Smooth muscle cell (in vitro differentiated cells): ENCODE results near the gene TSKS. TPM values are rescaled to one million over a fixed set of nuclear protein-coding genes. Genes with fewer than 3 reads are reported as not detected.

Experiments
- DNase-seq: peaks from one replicate; lab custom pipeline; 2025; ENCODE audit not compliant: unreplicated experiment; lab: John Stamatoyannopoulos, UW
- H2AFZ ChIP-seq: fragments of 200-600 bp; sonication (generic); 2 replicates; pipeline ENCODE4 v1.6.0; 2016; ENCODE audit warnings: antibody characterized with exemption, low read depth, mild to moderate bottlenecking
- H3F3A ChIP-seq: fragments of 200-600 bp; sonication (generic); 2 replicates; pipeline ENCODE4 v1.6.0; 2017; ENCODE audit warnings: antibody characterized with exemption, low read depth
- H3K27ac ChIP-seq: fragments of 200-600 bp; sonication (generic); 2 replicates; pipeline ENCODE4 v1.5.1; 2016; ENCODE audit warnings: low read depth, mild to moderate bottlenecking
- H3K27me3 ChIP-seq: fragments of 200-600 bp; sonication (generic); 2 replicates; pipeline ENCODE4 v1.6.1; 2016; ENCODE audit warnings: low read depth, mild to moderate bottlenecking
- H3K36me3 ChIP-seq: fragments of 200-600 bp; sonication (generic); 2 replicates; pipeline ENCODE4 v1.5.1; 2016; ENCODE audit warnings: low read depth
- H3K4me1 ChIP-seq: fragments of 200-600 bp; sonication (generic); 2 replicates; pipeline ENCODE4 v1.5.1; 2016; ENCODE audit warnings: low read depth
- H3K4me2 ChIP-seq: fragments of 200-600 bp; sonication (generic); 2 replicates; pipeline ENCODE4 v1.6.0; 2016; ENCODE audit warnings: mild to moderate bottlenecking
- H3K4me3 ChIP-seq: fragments of 200-600 bp; sonication (generic); 2 replicates; pipeline ENCODE4 v1.5.1; 2016; ENCODE audit warnings: mild to moderate bottlenecking
- H3K79me2 ChIP-seq: fragments of 200-600 bp; sonication (generic); 2 replicates; pipeline ENCODE4 v1.6.0; 2016; ENCODE audit warnings: low read depth, mild to moderate bottlenecking
- H3K9ac ChIP-seq: fragments of 200-600 bp; sonication (generic); 2 replicates; pipeline ENCODE4 v1.6.0; 2016; ENCODE audit warnings: low read depth
- H3K9me3 ChIP-seq: fragments of 200-600 bp; sonication (generic); replicated peaks from 2 replicates; pipeline ENCODE4 v1.5.1; 2016; ENCODE audit warnings: low read depth
- H4K20me1 ChIP-seq: fragments of 200-600 bp; sonication (generic); 2 replicates; pipeline ENCODE4 v1.6.0; 2016; ENCODE audit warnings: low read depth
- CTCF ChIP-seq: fragments of 200-600 bp; sonication (generic); IDR thresholded peaks from 2 replicates; pipeline ENCODE4 v1.5.1; 2017; ENCODE audit warnings: borderline replicate concordance, mild to moderate bottlenecking, antibody characterized with exemption; ENCODE audit not compliant: insufficient read depth, poor library complexity, severe bottlenecking
- WGBS: methylation state at CpG from one replicate; pipeline ENCODE4 v1.1.7; 2016; ENCODE audit warnings: low lambda C conversion rate; 5-methylcytosine and 5-hydroxymethylcytosine counted together
- polyA plus RNA-seq: library from polyadenylated mRNA; unstranded; fragments of >200 nt; fragmentation: Nextera tagmentation; extraction: Ambion mirVana; gene quantifications from 2 replicates; pipeline ENCODE4 v1.2.1, GENCODE V29; 2016
- total RNA-seq: library from RNA; depleted of rRNA; stranded (reverse); fragments of >200 nt; gene quantifications from 2 replicates; pipeline ENCODE4 v1.2.3, GENCODE V29; 2014

TSKS gene
- total and polyA plus RNA-seq, 2 experiments from 2014 or later: not detected

- H4K20me1 ChIP-seq: no peaks in the 10 kb centered on the region
- no peaks in the 10 kb centered on the region for H3K79me2 ChIP-seq
- no peak overlapping the region for H3K4me2 ChIP-seq
- H3K4me3 ChIP-seq: no peak overlapping the region
- no peak overlapping the region for H3K9ac ChIP-seq
- no peaks in the 10 kb centered on the region for H3K4me1 ChIP-seq
- H3K36me3 ChIP-seq: no peaks in the 10 kb centered on the region
- no peak overlapping the region for H2AFZ ChIP-seq
- no peaks in the 10 kb centered on the region for H3K9me3 ChIP-seq
- H3K27ac ChIP-seq: no peak overlapping the region
- no peak for TF ChIP-seq CTCF
- DNase-seq: no peak
- no peaks in the 10 kb centered on the region for H3K27me3 ChIP-seq
- WGBS: 98% methylated on average over 10 of the region's 10 CpGs
- H3F3A ChIP-seq: no peaks in the 10 kb centered on the region
Measured at GRCh38 chr19:49739933-49740332, 23.2 kb downstream of the TSKS start.

- no peak overlapping the region for H3K4me2 ChIP-seq
- no peaks in the 10 kb centered on the region for H3F3A ChIP-seq
- no peak overlapping the region for H2AFZ ChIP-seq
- no peaks in the 10 kb centered on the region for H4K20me1 ChIP-seq
- H3K9me3 ChIP-seq: no peaks in the 10 kb centered on the region
- H3K36me3 ChIP-seq: no peaks in the 10 kb centered on the region
- DNase-seq: no peak
- no peaks in the 10 kb centered on the region for H3K27me3 ChIP-seq
- H3K27ac ChIP-seq: no peak overlapping the region
- TF ChIP-seq CTCF: no peak
- H3K79me2 ChIP-seq: no peaks in the 10 kb centered on the region
- WGBS: 96% methylated on average over 1 of the region's 1 CpG
- H3K4me1 ChIP-seq: no peaks in the 10 kb centered on the region
- H3K4me3 ChIP-seq: no peak overlapping the region
- H3K9ac ChIP-seq: no peak overlapping the region
Measured at GRCh38 chr19:49739098-49739497, 24.0 kb downstream of the TSKS start.

- no peak overlapping the region for H3K4me3 ChIP-seq
- H3K4me2 ChIP-seq: no peak overlapping the region
- no peak overlapping the region for H3K9ac ChIP-seq
- no peaks in the 10 kb centered on the region for H4K20me1 ChIP-seq
- no peaks in the 10 kb centered on the region for H3K4me1 ChIP-seq
- no peaks in the 10 kb centered on the region for H3K36me3 ChIP-seq
- H2AFZ ChIP-seq: no peak overlapping the region
- WGBS: 96% methylated on average over 4 of the region's 4 CpGs
- TF ChIP-seq CTCF: no peak
- no peak for DNase-seq
- H3K27ac ChIP-seq: no peak overlapping the region
- no peaks in the 10 kb centered on the region for H3K27me3 ChIP-seq
- no peaks in the 10 kb centered on the region for H3K9me3 ChIP-seq
- H3F3A ChIP-seq: no peaks in the 10 kb centered on the region
- no peaks in the 10 kb centered on the region for H3K79me2 ChIP-seq
Measured at GRCh38 chr19:49738268-49738667, 24.8 kb downstream of the TSKS start.

- Histone ChIP-seq H3K9ac (no peak overlapping the region), H3K4me1 (no peaks in the 10 kb centered on the region), H4K20me1 (no peaks in the 10 kb centered on the region), H3K36me3 (no peaks in the 10 kb centered on the region), H3K4me3 (no peak overlapping the region), H3K79me2 (no peaks in the 10 kb centered on the region), H3K9me3 (no peaks in the 10 kb centered on the region), H3K4me2 (no peak overlapping the region), H2AFZ (no peak overlapping the region), H3F3A (no peaks in the 10 kb centered on the region), H3K27me3 (no peaks in the 10 kb centered on the region), H3K27ac (no peak overlapping the region)
- no peak for DNase-seq
- WGBS: 94% methylated on average over 5 of the region's 5 CpGs
- no peak for TF ChIP-seq CTCF
Measured at GRCh38 chr19:49730166-49730565, 32.9 kb downstream of the TSKS start.
